NCI-H748 (cell line): ENCODE data around the gene ZMYND15.
A peak's percentile ranks its signal among the peaks of the same experiment; 100 is the strongest.
"Not testable (repeated sequence)": the region's sequence is repeated elsewhere in the genome, so short reads cannot be mapped to it uniquely, and the experiment has no call there.

Experiments used
- DNase-seq: peaks from one replicate; lab custom pipeline; 2025; ENCODE audit not compliant: unreplicated experiment; lab: John Stamatoyannopoulos, UW

The ZMYND15 gene

GRCh38 chr17:4739122-4740024 is at the start of gene ZMYND15, which contains the start of gene CXCL16:
Gene ZMYND15, plus strand, starts transcription at chr17:4739833. Its CDS starts 716 bp downstream, at chr17:4740549.
Gene CXCL16, minus strand, starts transcription at chr17:4739928. Its CDS starts 589 bp downstream, at chr17:4739339.
- peak; percentile 45 for DNase-seq

GRCh38 chr17:4689872-4690271 is 49.8 kb upstream of the ZMYND15 start:
- not testable (repeated sequence) for DNase-seq

- DNase-seq, result no peak
Observed at GRCh38 chr17:4690745-4691144, 48.9 kb upstream of the ZMYND15 start.

- no peak for DNase-seq
Observed at GRCh38 chr17:4691686-4692085, 47.9 kb upstream of the ZMYND15 start.

GRCh38 chr17:4693416-4693815 is 46.2 kb upstream of the ZMYND15 start:
- DNase-seq, result no peak

GRCh38 chr17:4696437-4696805 is 43.2 kb upstream of the ZMYND15 start:
- no peak for DNase-seq

GRCh38 chr17:4699401-4700056 is 40.1 kb upstream of the ZMYND15 start:
- not testable (repeated sequence) for DNase-seq

- DNase-seq, result no peak
Observed at GRCh38 chr17:4701116-4701515, 38.5 kb upstream of the ZMYND15 start.

GRCh38 chr17:4703330-4703691 is 36.3 kb upstream of the ZMYND15 start:
- no peak for DNase-seq

GRCh38 chr17:4704574-4704907 is 35.1 kb upstream of the ZMYND15 start:
- not testable (repeated sequence) for DNase-seq

GRCh38 chr17:4704991-4705390 is 34.6 kb upstream of the ZMYND15 start:
- no peak for DNase-seq

GRCh38 chr17:4706121-4706520 is 33.5 kb upstream of the ZMYND15 start:
- no peak for DNase-seq

GRCh38 chr17:4708436-4708835 is 31.2 kb upstream of the ZMYND15 start:
- peak; percentile 67 for DNase-seq

- peak; percentile 100 for DNase-seq
Observed at GRCh38 chr17:4709794-4710692, 29.6 kb upstream of the ZMYND15 start, which contains the start of gene ARRB2. Gene ARRB2, plus strand, starts transcription at chr17:4710632. Its CDS starts 90 bp downstream, at chr17:4710722.

- DNase-seq, result no peak
Observed at GRCh38 chr17:4710693-4711634, 28.7 kb upstream of the ZMYND15 start.

- DNase-seq, result no peak
Observed at GRCh38 chr17:4711661-4712181, 27.9 kb upstream of the ZMYND15 start.

GRCh38 chr17:4712526-4712925 is 27.1 kb upstream of the ZMYND15 start:
- no peak for DNase-seq

GRCh38 chr17:4714340-4715062 is 25.1 kb upstream of the ZMYND15 start:
- DNase-seq, result not testable (repeated sequence)

- DNase-seq, result no peak
Observed at GRCh38 chr17:4715063-4715744, 24.4 kb upstream of the ZMYND15 start.
